Fibroblast of skin of back (primary cell): ENCODE data around the gene PDE6H.
A peak's percentile ranks its signal among the peaks of the same experiment; 100 is the strongest.

Experiments used
- DNase-seq: peaks from one replicate; pipeline ENCODE4 v3.0.0-alpha.2; 2013

PDE6H gene

DNA sequence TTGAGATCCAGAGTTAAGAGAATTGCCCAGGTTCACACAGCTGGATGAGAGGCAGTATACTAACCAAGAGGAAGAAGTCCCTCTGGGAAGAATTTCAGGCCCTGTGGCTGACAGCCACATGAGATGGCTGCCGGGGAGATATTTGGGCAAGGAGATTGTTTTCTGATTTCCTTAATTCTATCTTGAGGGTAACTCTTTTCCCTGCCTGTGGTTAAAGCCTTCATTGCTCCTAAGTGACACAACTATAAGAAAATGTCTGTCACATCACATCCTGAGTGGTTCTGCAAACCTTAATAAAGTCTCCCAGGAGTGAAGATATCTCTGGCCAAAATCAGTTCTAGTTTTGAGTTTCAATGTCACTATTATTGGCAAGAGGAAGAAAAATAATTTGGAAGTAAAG is 21.0 kb upstream of the PDE6H start:
- DNase-seq, result peak; percentile 67

DNA sequence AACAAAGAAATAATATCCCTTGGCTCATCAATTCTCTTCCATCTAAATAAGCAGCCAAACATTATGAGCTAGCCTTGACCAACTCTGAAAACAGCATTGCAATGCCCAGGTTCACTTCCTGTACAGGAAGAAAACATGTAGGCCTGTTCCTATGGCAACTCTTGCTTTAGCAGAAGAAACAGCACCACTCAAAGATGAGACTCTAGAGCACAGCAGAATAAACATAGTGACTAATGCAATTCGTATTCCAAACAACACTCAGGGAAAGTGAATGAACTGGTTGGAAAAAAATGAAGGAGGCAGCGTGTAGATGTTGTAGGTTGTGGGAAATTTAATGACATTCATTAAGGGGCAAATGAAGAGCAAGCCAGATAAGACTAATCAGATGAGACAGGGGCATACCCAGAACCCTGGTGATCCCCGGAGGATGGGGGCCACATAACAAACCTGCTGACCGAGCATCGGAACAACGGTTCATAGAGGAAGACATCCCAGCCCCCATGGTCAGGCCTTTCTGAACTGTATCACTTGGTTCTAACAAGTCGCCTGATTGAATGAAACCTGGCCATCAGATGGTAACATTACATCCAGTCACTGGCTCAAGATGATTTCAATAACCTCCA is 20.4 kb upstream of the PDE6H start:
- peak; percentile 98 for DNase-seq

DNA sequence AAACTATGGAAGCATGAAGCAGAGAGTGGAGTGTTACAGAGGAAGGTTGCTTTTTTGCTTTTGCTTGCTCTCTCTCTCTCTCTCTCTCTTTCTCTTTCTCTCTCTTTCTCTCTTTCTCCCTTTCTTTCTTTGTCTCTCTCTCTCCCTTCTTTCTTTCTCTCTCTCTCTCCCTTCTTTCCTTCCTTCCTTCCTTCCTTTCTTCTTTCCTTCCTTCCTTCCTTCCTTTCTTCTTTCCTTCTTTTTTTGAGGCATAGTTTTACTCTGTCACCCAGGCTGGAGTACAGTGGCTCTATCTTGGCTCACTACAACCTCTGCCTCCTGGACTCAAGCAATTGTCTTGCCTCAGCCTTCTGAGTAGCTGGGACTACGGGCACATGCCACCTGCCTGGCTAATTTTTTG is 19.1 kb upstream of the PDE6H start:
- DNase-seq, result no peak

DNA sequence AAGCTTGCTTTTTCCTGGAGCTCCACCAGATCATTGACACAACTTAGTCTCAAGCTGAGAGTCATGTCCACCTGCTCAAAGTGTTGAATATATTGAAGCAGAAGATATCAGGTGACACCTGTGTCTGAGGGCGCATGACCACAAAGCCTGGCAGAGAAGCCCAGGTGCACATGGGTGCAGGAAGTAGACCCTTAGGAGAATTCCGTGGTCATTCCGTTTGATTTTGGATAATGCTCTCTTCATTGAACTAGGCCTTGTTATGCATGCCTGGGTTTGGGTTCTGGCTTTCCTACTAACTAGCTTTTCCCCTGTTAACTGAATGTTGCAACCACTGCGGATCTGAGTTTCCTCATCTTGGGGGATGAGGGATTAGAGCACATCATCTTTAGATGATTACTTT is 18.6 kb upstream of the PDE6H start:
- DNase-seq, result no peak

DNA sequence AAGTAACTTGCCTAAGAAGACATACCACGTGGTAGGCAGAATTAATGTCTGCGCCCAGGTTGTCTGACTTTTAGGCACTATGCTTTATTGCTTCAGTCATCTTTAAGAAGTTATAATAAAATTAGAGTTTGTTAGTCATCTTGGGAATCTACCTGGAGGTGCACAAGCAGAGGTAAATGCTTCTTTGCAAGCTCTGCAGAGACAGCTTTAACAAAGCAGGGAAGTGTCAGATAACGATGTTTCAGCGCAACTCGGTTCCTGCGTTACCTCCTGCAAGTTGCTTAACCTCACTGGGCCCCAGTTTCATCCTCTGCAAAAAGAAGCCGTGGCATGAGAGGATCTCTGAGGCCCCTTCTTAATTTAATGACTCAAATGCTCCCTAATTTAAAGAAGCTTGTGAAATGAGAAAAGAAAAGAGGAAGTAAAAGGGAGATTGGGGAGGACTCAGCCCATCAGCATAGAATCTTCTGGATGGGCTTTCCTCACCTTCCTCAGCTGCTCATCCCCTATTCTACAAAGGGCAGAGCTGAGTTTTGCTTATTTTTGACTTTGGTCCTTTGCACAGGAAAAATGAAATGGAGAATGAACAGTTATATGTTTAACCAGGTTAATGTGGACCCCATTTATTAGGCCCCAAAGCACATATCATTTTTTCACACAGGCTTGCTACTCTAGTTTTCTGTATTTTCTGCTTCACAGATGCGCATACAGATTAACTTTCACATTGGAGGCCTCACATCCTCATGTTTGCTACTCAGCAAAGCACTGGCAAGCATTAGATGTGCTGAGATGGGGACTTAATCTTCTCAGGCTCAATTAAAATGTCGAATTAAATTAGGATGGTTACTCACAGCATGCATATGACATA is 16.6 kb upstream of the PDE6H start:
- no peak for DNase-seq

DNA sequence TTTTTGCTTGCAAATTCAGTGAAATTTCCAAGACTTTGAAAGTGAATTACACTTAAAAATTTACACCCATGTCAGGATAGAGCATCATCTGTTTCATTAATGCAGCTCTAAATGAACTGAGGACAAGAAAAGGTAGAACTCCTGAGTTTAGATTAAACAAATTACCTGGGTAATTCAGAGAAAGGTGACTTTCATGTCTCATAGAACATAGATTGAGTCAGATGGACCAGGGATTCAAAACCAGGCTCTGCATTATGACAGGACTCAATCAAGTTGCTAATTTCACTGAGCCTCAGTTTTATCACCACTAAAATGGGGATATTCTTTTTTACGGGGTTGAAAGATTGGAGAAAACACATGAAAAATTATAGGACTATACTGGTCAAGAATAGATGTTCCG is 15.9 kb upstream of the PDE6H start:
- no peak for DNase-seq

DNA sequence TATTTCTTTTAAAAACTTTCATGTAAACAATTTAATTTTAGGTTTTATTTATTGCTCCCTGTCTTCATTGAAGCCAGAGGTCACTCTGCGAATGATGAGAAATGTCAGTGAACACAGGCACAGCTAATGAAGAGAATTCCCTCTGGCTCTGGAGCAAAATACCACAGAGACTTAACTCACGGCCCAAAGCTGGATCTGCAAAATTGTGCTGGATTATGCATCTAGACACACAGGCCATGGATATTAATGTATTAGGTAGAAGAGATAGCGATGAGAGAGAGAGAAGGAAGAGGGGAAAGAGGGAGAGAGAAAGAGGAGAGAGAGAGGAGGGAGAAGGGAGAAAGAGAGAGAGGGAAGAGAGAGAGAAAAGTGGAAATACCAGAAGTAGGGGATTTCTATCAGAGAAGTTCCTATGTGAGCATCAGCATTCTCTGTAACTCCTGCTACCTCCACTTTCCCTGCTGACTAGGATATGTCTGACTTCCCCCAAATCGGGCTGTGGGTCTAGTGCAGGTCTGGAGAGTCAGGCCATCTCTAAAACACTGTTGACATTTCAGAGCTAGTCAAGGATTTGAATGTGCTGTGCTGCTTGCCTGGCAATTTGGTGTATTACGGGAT is 15.2 kb upstream of the PDE6H start:
- no peak for DNase-seq

DNA sequence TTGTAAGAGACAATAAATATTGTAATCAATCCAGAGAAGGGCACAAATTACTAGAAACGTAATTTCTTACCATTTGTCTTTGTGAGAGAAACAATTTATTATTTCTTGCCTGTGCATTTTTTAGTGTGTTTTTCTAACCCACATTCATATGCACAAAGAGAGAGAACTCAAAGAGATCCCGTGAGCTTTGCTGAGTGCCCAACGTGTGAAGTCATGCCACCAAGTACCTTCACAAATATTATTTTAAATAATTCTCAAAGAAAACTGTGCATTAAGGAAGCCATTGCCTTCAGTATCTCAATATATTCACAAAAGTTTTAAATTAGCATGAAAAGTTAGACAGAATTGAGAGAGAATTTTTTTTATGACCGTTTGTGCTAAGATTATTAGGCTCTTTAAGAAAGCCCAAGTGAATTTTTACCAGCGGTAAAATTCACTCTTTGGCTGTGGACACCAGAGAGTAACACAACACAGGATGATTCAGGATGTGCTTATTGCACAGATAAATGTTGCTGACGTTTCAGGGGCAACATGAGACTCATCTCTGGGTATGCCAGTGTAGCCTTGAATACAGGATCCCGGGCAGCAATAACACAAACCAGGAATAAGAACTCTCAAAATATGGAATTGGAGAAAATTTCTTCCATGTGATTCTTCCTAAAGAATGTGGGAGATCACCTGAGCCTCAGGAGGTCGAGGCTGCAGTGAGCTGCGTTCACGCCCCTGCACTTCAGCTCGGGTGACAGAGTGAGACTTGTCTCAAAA is 14.3 kb upstream of the PDE6H start:
- peak; percentile 44 for DNase-seq

DNA sequence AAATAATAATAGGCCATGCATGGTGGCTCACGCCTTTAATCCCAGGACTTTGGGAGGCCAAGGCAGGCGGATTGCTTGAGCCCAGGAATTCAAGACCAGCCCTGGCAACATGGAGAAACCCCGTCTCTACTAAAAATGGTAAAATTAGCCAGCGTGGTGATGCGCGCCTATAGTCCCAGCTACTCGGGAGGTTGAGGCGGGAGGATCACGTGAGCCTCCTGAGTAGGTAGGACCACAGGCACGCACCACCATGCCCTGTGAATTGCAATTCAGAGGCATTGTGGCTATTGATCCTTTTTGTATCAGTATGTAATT is 13.8 kb upstream of the PDE6H start:
- DNase-seq, result no peak

DNA sequence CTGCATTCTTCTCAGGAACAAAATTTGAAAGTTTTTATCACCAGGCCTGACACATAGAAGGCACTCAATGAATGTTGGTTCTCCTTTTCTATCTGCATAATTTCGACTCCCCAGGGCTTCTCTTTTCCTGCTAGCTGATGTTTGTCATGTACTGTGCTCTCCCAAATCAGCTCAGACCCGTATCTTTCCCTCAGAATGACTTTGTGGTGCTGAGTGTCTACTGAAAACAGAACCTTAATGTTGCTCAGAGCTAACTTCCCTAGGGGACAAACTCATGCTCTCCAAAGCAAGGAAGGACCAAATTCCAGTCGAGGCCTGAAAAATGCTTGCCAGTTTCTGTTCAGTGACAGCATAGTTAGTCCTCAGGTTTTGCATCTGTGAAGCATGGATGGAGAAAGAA is 13.4 kb upstream of the PDE6H start:
- peak; percentile 42 for DNase-seq

DNA sequence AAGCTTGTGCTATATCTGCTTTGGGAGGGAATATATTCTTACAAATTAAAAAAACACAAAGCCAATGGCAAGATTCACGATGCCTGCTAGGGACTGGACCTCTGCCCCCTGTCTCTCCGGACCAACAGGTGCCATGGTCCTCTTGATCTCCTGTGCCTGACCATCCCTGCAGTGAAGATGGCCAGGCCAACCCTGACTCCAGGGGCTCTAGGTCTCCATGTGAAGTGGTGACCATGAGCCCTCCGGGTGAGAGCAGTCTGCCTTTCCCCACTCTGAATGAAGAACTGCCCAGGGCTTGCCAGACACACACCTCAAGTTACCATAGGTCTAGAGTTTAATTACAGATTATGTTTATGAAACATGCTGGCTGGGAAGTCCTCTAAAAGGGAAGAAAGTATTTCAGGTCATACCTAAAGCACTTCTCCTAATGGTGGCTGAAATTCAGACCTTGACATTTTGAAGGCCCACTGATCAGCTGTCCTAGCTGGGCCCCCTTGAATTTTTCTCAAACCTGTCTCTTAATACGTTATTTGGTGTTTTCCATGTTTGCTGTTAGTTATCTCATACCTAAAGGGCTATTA is 12.8 kb upstream of the PDE6H start:
- no peak for DNase-seq

DNA sequence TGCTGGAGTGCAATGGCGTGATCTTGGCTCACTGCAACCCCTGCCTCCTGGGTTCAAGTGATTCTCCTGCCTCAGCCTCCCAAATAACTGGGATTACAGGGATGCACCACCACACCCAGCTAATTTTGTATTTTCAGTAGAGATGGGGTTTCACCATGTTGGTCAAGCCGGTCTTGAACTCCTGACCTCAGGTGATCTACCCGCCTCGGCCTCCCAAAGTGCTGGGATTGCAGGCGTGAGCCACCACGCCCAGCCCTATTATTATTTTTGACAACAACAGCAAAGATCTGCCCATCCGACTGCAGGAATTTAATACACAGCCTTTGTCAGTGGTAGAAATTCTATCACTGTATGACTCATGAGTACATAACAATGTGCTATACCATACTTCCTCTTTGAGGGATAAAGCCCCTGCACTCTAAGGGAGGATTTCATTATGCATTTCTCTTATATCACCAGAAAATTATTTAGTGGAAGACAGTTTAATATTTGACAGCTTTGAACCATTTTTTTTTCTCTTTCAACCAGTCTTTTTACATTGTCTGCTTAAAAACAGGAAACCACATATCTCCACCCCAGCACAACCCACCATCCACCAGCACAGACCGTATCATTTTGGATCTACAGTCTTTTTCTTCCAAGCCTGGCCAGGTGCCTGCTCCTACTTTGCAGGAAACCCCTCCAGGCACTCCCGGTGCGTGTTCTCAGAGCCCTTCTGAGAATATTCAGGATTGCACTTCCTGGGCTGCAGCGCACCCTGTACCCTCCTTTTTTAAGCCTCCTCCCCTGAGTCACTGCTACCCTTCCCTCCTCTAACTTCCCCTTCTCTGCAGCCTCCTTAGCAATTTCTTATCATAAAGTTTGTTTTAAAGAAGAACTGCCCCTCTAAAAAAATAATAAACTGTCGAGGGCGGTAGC is 12.0 kb upstream of the PDE6H start:
- DNase-seq, result peak; percentile 86

DNA sequence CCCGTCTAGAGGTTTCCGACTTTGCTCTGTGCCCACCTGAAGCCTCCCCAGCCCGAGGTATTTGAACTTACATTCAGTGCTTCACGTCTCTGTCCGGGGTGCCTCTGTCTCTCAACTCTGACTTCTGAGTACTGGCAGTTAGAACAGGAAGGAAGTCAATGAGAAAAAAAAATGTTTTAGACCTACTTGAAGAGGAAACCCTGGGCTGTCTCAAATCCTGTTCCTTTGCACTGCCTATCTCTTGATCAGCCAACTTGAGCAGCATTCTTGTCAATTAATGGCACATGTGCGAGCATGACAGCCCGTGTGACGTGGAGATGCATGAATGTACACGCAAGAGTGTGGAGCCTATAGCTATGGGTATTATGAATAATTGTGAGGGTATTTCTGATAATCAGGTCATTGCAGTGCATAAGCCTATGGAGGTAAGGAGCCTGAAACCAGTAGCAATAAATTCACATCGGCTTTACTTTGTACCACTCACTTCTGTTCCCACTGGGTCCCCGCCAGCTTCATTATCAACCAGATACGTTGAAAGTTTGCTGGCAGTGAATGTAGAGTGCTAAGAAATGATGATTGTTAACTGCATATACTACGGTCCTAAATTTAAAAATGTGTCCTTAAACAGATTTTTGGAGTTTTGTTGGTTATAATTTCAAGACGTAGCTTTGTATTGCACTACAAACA is 11.2 kb upstream of the PDE6H start, which contains the start of gene ARHGDIB:
ARHGDIB (minus strand) TSS at position 136 of the 687 bp plus-strand sequence. CDS start 10,889 bp downstream, outside the sequence.
- peak; percentile 16 for DNase-seq

DNA sequence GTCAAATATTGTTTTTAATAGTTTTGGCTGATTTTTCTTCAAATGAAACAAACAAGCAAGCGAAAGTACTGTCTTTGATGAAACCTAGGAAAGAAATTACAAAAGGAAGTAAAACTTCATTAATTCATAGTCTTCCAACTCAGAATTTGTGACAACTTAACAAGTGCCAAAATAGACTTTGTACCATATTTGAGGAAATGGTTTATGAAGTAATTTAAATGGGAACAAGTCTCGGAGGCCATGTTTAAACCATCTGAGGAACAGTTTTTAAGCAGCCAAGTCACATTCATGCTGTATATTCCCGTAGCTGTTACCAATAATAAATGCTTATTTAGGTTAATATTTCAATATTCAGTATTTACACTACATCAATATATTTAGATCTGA is 10.7 kb upstream of the PDE6H start:
- no peak for DNase-seq

DNA sequence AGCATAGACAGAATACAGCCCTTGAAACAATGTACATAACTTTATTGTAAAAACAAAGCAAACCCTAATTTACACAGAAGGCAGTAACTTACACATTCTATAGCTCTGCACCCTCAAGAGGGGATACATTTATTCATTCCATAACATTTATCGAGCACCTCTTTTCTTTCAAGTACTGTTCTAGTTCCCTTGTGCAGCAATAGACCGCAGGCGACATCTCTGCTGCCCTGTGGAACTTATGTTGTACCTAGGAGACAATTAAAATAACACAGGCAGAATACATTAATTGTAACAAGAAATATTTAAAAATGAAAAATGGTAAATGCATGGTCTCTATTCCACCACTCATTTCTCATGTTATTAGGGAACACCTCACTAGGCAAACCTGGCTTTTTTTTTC is 10.0 kb upstream of the PDE6H start:
- no peak for DNase-seq

DNA sequence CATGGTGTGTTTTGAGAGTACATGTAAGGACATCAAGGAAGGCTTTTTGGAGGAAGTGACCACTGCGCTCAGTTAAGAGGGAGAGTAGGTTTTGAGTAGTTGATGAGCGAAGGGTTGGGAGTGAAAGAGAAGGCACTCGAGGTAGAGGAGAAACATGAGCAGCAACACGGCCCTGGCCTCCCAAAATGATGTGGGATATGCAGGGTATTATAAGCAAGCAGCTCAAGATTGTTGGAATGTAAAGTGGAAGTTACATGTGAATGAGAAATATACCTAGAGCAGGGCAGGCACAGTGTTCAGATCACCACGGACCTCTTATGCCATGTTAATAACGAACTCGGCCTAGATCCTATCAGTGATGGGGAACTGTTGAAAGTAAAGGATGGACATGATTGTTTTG is 9.3 kb upstream of the PDE6H start:
- DNase-seq, result no peak

DNA sequence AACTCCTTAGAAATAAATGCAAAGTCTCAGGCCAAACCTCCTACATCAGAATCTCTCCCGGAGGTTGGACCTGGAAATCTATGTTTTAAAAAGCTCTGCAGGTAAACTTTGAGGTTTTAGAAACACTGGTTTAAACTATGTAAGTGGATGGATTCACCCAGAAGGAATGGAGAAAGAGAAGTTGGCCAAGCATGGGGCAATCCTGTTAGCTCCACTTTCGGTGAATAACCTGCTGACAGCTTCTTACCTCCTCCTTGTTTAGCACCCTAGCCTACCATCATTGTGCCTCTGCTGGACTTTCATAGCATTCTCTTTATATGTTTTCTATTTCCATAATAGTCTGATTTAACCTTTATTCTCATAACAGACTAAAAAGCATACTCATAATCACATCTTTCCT is 8.4 kb upstream of the PDE6H start:
- DNase-seq, result no peak

DNA sequence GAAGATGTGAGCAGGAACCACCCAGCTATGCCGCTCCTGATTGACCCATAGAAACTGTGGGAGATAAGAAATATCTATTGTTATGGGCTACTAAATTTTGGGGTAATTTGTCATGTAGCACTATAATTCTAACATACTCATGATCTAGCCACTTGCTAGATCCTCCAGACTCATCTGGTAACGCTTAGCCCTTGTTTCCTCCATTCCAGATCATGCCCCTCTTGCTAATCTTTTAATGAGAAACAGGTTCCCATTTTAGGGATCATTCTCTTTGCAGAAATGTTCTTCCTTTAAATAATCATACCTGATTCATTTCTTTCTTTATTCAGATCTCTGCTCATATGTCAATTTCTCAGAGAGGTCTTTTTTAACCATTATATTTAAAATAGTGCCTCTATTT is 7.6 kb upstream of the PDE6H start:
- no peak for DNase-seq

DNA sequence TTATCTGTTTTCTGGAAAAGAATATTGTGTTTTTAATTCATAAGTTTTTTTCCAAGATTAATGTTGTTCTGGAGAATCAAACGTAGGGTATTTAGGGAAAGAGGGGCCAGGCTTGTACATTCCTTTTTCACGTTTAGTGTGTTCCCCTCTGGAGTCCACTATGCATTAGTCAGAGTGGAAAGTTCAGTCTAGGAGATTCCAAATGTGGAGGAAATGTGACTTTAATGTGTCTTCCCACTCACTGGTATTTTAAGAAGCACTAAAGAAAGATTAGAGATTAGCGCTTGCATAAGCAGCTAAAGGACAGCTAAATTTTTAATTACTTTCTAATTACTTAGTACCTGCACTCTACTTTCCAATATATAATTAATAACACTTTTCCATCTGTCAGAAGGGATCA is 4.4 kb upstream of the PDE6H start:
- DNase-seq, result no peak

DNA sequence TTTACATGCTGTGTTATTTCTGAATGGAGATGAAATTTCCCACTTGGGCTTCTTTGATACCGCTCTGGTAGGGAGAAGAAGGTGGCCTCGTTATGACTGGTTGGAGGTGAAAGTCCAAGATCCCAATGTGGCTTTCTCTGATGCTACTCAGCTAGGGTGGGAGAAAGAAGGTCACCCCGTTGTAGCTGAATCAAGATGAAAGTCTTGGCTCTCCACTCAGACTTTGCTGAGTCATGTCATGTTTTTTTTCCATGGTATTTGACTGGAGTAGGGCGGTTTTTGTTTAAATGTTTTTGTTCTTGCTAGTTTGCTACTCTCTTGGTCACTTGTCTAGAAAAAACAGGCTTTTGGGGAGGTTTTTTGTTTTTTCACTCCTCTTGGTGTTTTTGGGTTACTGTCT is 2.4 kb upstream of the PDE6H start:
- no peak for DNase-seq

DNA sequence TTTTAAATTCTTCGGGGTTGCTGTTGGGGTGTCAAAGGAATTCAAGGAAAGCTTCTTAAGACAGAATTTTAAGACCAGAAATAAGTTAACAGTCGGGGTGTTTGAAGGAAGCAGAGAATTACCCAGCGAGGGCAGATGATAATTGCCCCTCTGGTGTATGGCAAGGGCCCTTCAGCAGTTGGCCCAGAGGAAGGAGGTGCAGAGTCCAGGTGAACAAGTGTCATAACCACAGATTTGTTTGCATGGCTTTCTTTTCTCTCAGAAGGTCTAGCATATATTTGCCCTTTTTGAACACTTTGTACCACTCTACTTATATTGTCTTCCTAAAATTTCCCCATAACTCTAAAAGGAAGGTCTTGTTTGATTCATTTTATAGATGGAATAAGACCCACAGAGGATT is 1.8 kb downstream of the PDE6H start:
- DNase-seq, result no peak
